Mucosa of stomach (tissue), 1 donor: ENCODE results near the gene TSKU.

Source experiments
- H3K27me3 ChIP-seq: one replicate; pipeline ENCODE4 v1.7.0; 2013; ENCODE audit warnings: mild to moderate bottlenecking, low read length; ENCODE audit not compliant: control insufficient read depth, insufficient read depth
- H3K36me3 ChIP-seq: one replicate; pipeline ENCODE4 v1.7.0; 2013; ENCODE audit warnings: low read length; ENCODE audit not compliant: control insufficient read depth, insufficient read depth
- H3K4me1 ChIP-seq: one replicate; pipeline ENCODE4 v1.7.0; 2013; ENCODE audit warnings: mild to moderate bottlenecking, low read length; ENCODE audit not compliant: control insufficient read depth, insufficient read depth
- H3K4me3 ChIP-seq: one replicate; pipeline ENCODE4 v1.7.0; 2013; ENCODE audit warnings: low read length
- H3K9ac ChIP-seq: one replicate; pipeline ENCODE4 v1.7.0; 2013; ENCODE audit warnings: mild to moderate bottlenecking, low read length, moderate library complexity
- H3K9me3 ChIP-seq: one replicate; pipeline ENCODE4 v1.7.0; 2013; ENCODE audit warnings: mild to moderate bottlenecking, low read length, moderate library complexity; ENCODE audit not compliant: control insufficient read depth
- donor health status: Pancreatic carcinoma.

The TSKU gene

GRCh38 chr11:76845069-76845468 is 61.9 kb downstream of the TSKU start:
- Histone ChIP-seq H3K4me3 (no peak overlapping the region), H3K4me1 (peaks cover under 1% of the 10 kb centered on the region)

GRCh38 chr11:76846441-76846840 is 63.3 kb downstream of the TSKU start:
- Histone ChIP-seq H3K27me3 (peaks cover 3% of the 10 kb centered on the region), H3K4me1 (peaks cover 9% of the 10 kb centered on the region), H3K4me3 (no peak overlapping the region), H3K36me3 (no peaks in the 10 kb centered on the region), H3K9me3 (no peaks in the 10 kb centered on the region), H3K9ac (no peak overlapping the region)

More at GRCh38 chr11:76845069-76845468, 61.9 kb downstream of the TSKU start:
- H3K9ac ChIP-seq, result no peak overlapping the region
- H3K27me3 ChIP-seq, result peaks cover 3% of the 10 kb centered on the region
- no peaks in the 10 kb centered on the region for H3K36me3 ChIP-seq
- H3K9me3 ChIP-seq, result no peaks in the 10 kb centered on the region
